Parathyroid adenoma (tissue), 2 donors: ENCODE measurements around the gene ATOH1.

ENCODE experiments used
- H2AFZ ChIP-seq: fragments of 300-600 bp; sonication (generic); one replicate; pipeline ENCODE4 v1.7.0; 2017; ENCODE audit warnings: antibody characterized with exemption, mild to moderate bottlenecking
- H3K27ac ChIP-seq: fragments of 300-600 bp; sonication (generic); one replicate; pipeline ENCODE4 v1.7.0; 2017
- H3K27me3 ChIP-seq: fragments of 300-600 bp; sonication (generic); one replicate; pipeline ENCODE4 v1.7.0; 2017; ENCODE audit warnings: low read length; ENCODE audit not compliant: control insufficient read depth, insufficient read depth
- H3K36me3 ChIP-seq: fragments of 300-600 bp; sonication (generic); one replicate; pipeline ENCODE4 v1.7.0; 2017; ENCODE audit warnings: low read length; ENCODE audit not compliant: control insufficient read depth, insufficient read depth
- H3K4me1 ChIP-seq: fragments of 300-600 bp; sonication (generic); one replicate; pipeline ENCODE4 v1.7.0; 2017; ENCODE audit warnings: control low read depth
- H3K4me2 ChIP-seq: fragments of 300-600 bp; sonication (generic); one replicate; pipeline ENCODE4 v1.7.0; 2017; ENCODE audit warnings: low read length
- H3K4me3 ChIP-seq: fragments of 300-600 bp; sonication (generic); one replicate; pipeline ENCODE4 v1.7.0; 2017; ENCODE audit warnings: low read depth, low read length
- H3K79me2 ChIP-seq: fragments of 300-600 bp; sonication (generic); one replicate; pipeline ENCODE4 v1.7.0; 2017; ENCODE audit warnings: control low read depth
- H3K9ac ChIP-seq: fragments of 300-600 bp; sonication (generic); one replicate; pipeline ENCODE4 v1.7.0; 2017; ENCODE audit warnings: mild to moderate bottlenecking
- H3K9me3 ChIP-seq: fragments of 300-600 bp; sonication (generic); one replicate; pipeline ENCODE4 v1.7.0; 2017; ENCODE audit warnings: low read length; ENCODE audit not compliant: control insufficient read depth
- CTCF ChIP-seq: fragments of 300-600 bp; sonication (generic); IDR thresholded peaks from one replicate; pipeline ENCODE4 v1.7.0; 2017; ENCODE audit warnings: antibody characterized with exemption, mild to moderate bottlenecking
- donor health status: primary hyperparathyroidism.

Gene ATOH1

GRCh38 chr4:93835929-93836328 is 7.4 kb downstream of the ATOH1 start:
- H3K27me3 ChIP-seq: no peaks in the 10 kb centered on the region
- no peak for TF ChIP-seq CTCF

GRCh38 chr4:93839704-93840103 is 11.2 kb downstream of the ATOH1 start:
- TF ChIP-seq CTCF: no peak
- Histone ChIP-seq H3K27ac (no peak overlapping the region), H3K36me3 (no peaks in the 10 kb centered on the region), H3K4me2 (no peak overlapping the region), H3K4me3 (no peak overlapping the region), H3K9ac (no peak overlapping the region), H3K4me1 (no peaks in the 10 kb centered on the region), H3K9me3 (no peaks in the 10 kb centered on the region), H2AFZ (no peak overlapping the region), H3K79me2 (no peaks in the 10 kb centered on the region), H3K27me3 (no peaks in the 10 kb centered on the region)

More at GRCh38 chr4:93835929-93836328, 7.4 kb downstream of the ATOH1 start:
- no peaks in the 10 kb centered on the region for H3K79me2 ChIP-seq
- no peaks in the 10 kb centered on the region for H3K9me3 ChIP-seq
- H3K9ac ChIP-seq: no peak overlapping the region
- no peaks in the 10 kb centered on the region for H3K36me3 ChIP-seq
- H3K4me3 ChIP-seq: no peak overlapping the region
- H3K4me2 ChIP-seq: no peak overlapping the region
- no peaks in the 10 kb centered on the region for H3K4me1 ChIP-seq
- no peak overlapping the region for H3K27ac ChIP-seq
- no peak overlapping the region for H2AFZ ChIP-seq

GRCh38 chr4:93841803-93842345 is 13.3 kb downstream of the ATOH1 start:
- no peaks in the 10 kb centered on the region for H3K36me3 ChIP-seq
- no peak overlapping the region for H3K4me3 ChIP-seq
- no peak overlapping the region for H3K9ac ChIP-seq
- no peaks in the 10 kb centered on the region for H3K4me1 ChIP-seq
- H3K27ac ChIP-seq: no peak overlapping the region
- no peaks in the 10 kb centered on the region for H3K27me3 ChIP-seq
- no peak overlapping the region for H3K4me2 ChIP-seq
- no peak for TF ChIP-seq CTCF
- H3K9me3 ChIP-seq: no peaks in the 10 kb centered on the region
- H2AFZ ChIP-seq: no peak overlapping the region
- H3K79me2 ChIP-seq: no peaks in the 10 kb centered on the region

- H3K4me2 ChIP-seq: no peak overlapping the region
- H2AFZ ChIP-seq: no peak overlapping the region
- no peak for TF ChIP-seq CTCF
- no peaks in the 10 kb centered on the region for H3K4me1 ChIP-seq
- no peaks in the 10 kb centered on the region for H3K27me3 ChIP-seq
- H3K79me2 ChIP-seq: no peaks in the 10 kb centered on the region
- H3K27ac ChIP-seq: no peak overlapping the region
- no peaks in the 10 kb centered on the region for H3K9me3 ChIP-seq
- H3K9ac ChIP-seq: no peak overlapping the region
- H3K4me3 ChIP-seq: no peak overlapping the region
- H3K36me3 ChIP-seq: no peaks in the 10 kb centered on the region
Observed at GRCh38 chr4:93842601-93843252, 14.2 kb downstream of the ATOH1 start.

- H3K27ac ChIP-seq: no peak overlapping the region
- no peak overlapping the region for H3K4me3 ChIP-seq
- H3K4me2 ChIP-seq: no peak overlapping the region
Observed at GRCh38 chr4:93843772-93844171, 15.2 kb downstream of the ATOH1 start.

More at GRCh38 chr4:93843772-93844171, 15.2 kb downstream of the ATOH1 start:
- no peaks in the 10 kb centered on the region for H3K27me3 ChIP-seq
- TF ChIP-seq CTCF: no peak
- no peaks in the 10 kb centered on the region for H3K79me2 ChIP-seq
- no peaks in the 10 kb centered on the region for H3K36me3 ChIP-seq
- H2AFZ ChIP-seq: no peak overlapping the region
- H3K4me1 ChIP-seq: no peaks in the 10 kb centered on the region
- H3K9me3 ChIP-seq: no peaks in the 10 kb centered on the region
- H3K9ac ChIP-seq: no peak overlapping the region
